Measurements from ENCODE around the gene TELO2.

The TELO2 gene

DNA sequence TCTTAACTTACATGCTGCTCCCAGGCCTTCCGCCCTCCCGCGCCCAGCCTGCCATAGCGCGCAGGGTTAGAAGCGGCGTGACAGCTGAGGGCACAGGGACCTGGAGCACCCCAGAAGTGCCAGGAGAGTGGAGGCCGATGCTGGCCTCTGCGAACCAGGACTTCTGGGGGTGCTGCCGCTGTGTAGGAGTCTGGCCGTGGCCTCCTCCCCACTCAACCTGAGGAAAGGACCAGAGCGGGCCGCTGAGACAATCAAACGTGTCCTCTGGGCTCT, 38.4 kb downstream of the TELO2 start:
- CTCF ChIA-PET, result interaction anchor here (0.6 kb wide), 1 partner anchor 125 kb away, joined by 3 read pairs; no protein-coding TSS in a partner anchor
- DNase-seq (ENCODE audit: extremely low spot score), result no peak
- POLR2A ChIA-PET, result no interaction called here
- TF ChIP-seq SUZ12 (IDR thresholded peaks at IDR 0.05) (no peak), CTBP1 (IDR thresholded peaks at IDR 0.05; ENCODE audit: borderline replicate concordance) (no peak), ZNF384 (IDR thresholded peaks at IDR 0.05) (no peak), LEF1 (IDR thresholded peaks at IDR 0.05; ENCODE audit: borderline replicate concordance) (no peak), FOXA1 (IDR thresholded peaks at IDR 0.05) (no peak), HDGF (IDR thresholded peaks at IDR 0.05; ENCODE audit: borderline replicate concordance) (no peak), ARNT (IDR thresholded peaks at IDR 0.05) (no peak), L3MBTL2 (conservative IDR thresholded peaks at IDR 0.05) (no peak), TARDBP (IDR thresholded peaks at IDR 0.05) (no peak), SP1 (IDR thresholded peaks at IDR 0.05) (no peak), FOXM1 (IDR thresholded peaks at IDR 0.05; ENCODE audit: borderline replicate concordance) (no peak), ELF4 (IDR thresholded peaks at IDR 0.05) (no peak), NFRKB (IDR thresholded peaks at IDR 0.05) (no peak), BHLHE40 (IDR thresholded peaks at IDR 0.05; ENCODE audit: borderline replicate concordance) (no peak)
- TF ChIP-seq, protein P1, sequence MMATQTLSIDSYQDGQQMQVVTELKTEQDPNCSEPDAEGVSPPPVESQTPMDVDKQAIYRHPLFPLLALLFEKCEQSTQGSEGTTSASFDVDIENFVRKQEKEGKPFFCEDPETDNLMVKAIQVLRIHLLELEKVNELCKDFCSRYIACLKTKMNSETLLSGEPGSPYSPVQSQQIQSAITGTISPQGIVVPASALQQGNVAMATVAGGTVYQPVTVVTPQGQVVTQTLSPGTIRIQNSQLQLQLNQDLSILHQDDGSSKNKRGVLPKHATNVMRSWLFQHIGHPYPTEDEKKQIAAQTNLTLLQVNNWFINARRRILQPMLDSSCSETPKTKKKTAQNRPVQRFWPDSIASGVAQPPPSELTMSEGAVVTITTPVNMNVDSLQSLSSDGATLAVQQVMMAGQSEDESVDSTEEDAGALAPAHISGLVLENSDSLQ (IDR thresholded peaks at IDR 0.05), result no peak

DNA sequence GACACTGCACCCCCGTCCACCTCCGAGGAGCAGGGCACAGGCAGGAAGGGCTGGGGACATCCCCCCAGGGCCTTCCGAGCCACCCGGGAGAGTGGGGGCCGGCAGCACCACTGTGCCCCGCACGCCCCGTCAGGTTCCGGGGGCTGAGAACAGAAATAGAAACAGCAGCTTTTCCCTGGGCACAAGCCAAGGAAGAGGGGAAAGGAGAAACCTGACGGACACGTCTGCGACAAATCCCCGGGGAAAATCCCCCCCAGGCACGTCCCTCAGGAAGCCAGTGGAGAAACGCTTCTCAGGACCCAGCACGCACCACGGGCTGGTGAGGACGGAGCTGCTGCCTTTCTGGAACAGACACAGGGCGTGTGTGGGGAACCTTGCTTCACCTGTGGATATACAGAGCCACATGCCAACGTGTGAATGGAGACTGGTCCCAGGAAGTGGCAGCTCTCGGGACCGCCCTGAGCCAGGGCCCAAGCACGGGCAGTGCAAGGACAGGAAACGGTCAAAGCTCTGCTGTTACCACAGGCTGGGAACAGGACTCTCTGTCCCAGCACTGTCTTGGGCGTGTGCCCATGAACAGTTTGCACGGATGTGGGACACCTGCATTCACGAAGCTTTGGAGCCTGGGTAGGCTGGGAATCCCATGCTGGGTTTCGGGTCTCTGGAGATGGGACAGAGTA, 39.1 kb downstream of the TELO2 start:
- TF ChIP-seq L3MBTL2 (conservative IDR thresholded peaks at IDR 0.05) (no peak), BHLHE40 (IDR thresholded peaks at IDR 0.05; ENCODE audit: borderline replicate concordance) (no peak), ZNF384 (IDR thresholded peaks at IDR 0.05) (no peak), ARNT (IDR thresholded peaks at IDR 0.05) (no peak)
- TF ChIP-seq, protein P1 (IDR thresholded peaks at IDR 0.05), result no peak
- POLR2A ChIA-PET, result no interaction called here
- DNase-seq (ENCODE audit: extremely low spot score), result no peak
- CTCF ChIA-PET, result interaction anchor here (0.6 kb wide), 1 partner anchor 126 kb away, joined by 3 read pairs; no protein-coding TSS in a partner anchor

DNA sequence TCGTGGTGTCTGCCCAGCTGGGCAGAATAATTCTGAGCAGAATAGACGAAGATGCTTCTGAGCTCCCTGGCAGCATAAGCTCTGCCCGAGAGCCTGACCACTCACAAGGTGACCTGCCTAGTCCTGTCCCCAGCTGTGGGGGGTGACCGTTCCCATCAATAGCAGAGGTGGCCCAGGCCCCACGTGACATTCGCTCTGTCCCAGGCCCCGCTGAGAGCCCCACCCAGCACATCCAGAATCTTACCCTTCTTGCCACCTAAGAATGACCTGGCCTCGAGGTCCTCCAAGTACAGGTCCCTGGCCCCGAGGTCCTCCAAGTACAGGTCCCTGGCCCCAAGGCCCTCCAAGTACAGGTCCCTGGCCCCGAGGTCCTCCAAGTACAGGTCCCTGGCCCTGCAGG, 39.6 kb downstream of the TELO2 start:
- TF ChIP-seq BHLHE40 (IDR thresholded peaks at IDR 0.05; ENCODE audit: borderline replicate concordance) (no peak), SP1 (IDR thresholded peaks at IDR 0.05) (no peak), L3MBTL2 (conservative IDR thresholded peaks at IDR 0.05) (no peak), FOXM1 (IDR thresholded peaks at IDR 0.05; ENCODE audit: borderline replicate concordance) (no peak), TARDBP (IDR thresholded peaks at IDR 0.05) (no peak), ZNF384 (IDR thresholded peaks at IDR 0.05) (no peak)
- TF ChIP-seq, protein P1 (IDR thresholded peaks at IDR 0.05), result no peak
- POLR2A ChIA-PET, result no interaction called here
- DNase-seq (ENCODE audit: extremely low spot score), result no peak
- CTCF ChIA-PET, result no interaction called here

DNA sequence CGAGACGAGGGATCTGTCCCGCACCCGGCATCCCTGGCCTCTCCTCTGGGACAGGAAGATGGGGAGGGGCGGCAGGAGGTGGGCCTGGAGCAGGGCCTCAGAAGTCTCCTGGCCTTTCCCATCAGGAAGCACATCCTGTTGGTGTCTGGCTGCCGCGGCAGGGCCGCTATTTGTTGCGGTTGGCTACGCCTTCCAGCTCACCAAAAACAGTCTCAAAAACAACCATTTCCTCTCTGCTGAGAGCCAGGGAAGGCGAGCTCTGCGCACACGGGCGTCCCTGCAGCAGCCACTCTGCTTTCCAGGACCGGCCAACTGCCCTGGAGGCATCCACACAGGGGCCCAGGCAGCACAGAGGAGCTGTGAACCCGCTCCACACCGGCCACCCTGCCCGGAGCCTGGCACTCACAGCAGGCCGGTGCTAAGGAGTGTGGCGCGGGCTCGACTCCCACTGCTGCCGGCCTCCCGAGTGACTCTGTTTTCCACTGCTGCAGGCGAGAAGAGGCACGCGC, 40.3 kb downstream of the TELO2 start, which contains the start of gene TMEM204:
TMEM204 (plus strand) TSS at position 224 of the 509 bp plus-strand sequence. CDS start 610 bp downstream, outside the sequence.
- DNase-seq (ENCODE audit: extremely low spot score), result no peak
- ChIA-PET CTCF (no interaction called here), POLR2A (no interaction called here)
- TF ChIP-seq FOXM1 (IDR thresholded peaks at IDR 0.05; ENCODE audit: borderline replicate concordance), result no peak
- TF ChIP-seq FOXK2 (IDR thresholded peaks at IDR 0.05), result no peak
- no peak for TF ChIP-seq NFRKB (IDR thresholded peaks at IDR 0.05)
- no peak for TF ChIP-seq ZNF384 (IDR thresholded peaks at IDR 0.05)
- TF ChIP-seq ARNT (IDR thresholded peaks at IDR 0.05), result no peak
- TF ChIP-seq L3MBTL2 (conservative IDR thresholded peaks at IDR 0.05), result no peak
- no peak for TF ChIP-seq SUZ12 (IDR thresholded peaks at IDR 0.05)
- TF ChIP-seq SP1 (IDR thresholded peaks at IDR 0.05), result no peak
- TF ChIP-seq, protein P1 (IDR thresholded peaks at IDR 0.05), result no peak
- TF ChIP-seq HDGF (IDR thresholded peaks at IDR 0.05; ENCODE audit: borderline replicate concordance), result no peak
- no peak for TF ChIP-seq CTBP1 (IDR thresholded peaks at IDR 0.05; ENCODE audit: borderline replicate concordance)
- no peak for TF ChIP-seq BHLHE40 (IDR thresholded peaks at IDR 0.05; ENCODE audit: borderline replicate concordance)
- no peak for TF ChIP-seq TARDBP (IDR thresholded peaks at IDR 0.05)
- no peak for TF ChIP-seq LEF1 (IDR thresholded peaks at IDR 0.05; ENCODE audit: borderline replicate concordance)
- TF ChIP-seq ELF4 (IDR thresholded peaks at IDR 0.05), result no peak

DNA sequence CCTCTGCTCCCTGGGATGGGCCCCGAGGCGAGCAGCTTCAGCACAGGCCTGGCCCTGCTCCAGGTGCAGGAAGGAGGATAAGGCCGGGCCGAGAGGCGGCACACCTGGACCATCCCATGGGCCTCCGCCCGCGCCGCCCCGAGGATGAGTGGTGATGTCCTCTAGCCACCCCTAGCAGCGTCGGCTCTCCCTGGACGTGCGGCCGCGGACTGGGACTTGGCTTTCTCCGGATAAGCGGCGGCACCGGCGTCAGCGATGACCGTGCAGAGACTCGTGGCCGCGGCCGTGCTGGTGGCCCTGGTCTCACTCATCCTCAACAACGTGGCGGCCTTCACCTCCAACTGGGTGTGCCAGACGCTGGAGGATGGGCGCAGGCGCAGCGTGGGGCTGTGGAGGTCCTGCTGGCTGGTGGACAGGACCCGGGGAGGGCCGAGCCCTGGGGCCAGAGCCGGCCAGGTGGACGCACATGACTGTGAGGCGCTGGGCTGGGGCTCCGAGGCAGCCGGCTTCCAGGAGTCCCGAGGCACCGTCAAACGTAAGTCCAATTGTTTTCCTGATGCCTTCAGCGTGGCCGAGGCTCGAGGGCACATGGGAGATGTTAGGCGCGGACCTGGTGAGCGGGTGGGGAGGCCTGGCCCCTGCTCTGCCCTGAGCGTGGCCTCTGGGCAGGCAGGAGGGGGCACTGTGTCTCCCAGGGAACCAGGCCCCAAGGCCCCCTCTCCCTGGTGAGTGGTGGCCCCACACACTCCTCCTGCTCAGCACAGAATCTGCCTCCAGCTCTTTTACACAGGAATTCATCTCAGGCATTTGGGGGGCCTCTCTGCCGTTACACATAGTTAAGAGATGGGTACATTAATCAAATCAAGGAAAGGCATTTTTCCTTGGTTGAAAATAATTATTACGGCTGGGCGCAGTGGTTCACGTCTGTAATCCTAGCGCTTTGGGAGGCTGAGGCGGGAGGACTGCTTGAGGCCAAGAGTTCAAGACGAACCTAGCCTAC, 41.2 kb downstream of the TELO2 start:
- ChIA-PET CTCF (interaction anchor here (0.7 kb wide), 1 partner anchor 395 kb away, joined by 4 read pairs; no protein-coding TSS in a partner anchor), POLR2A (no interaction called here)
- TF ChIP-seq SP1 (IDR thresholded peaks at IDR 0.05) (no peak), HDGF (IDR thresholded peaks at IDR 0.05; ENCODE audit: borderline replicate concordance) (no peak), SUZ12 (IDR thresholded peaks at IDR 0.05) (no peak)
- no peak for DNase-seq (ENCODE audit: extremely low spot score)
